Neural progenitor cell (in vitro differentiated cells): ENCODE data around the gene XPR1. TPM values are rescaled to one million over a fixed set of nuclear protein-coding genes. Genes with fewer than 3 reads are reported as not detected.

ENCODE experiments used
- DNase-seq: peaks from one replicate; pipeline ENCODE4 v3.0.0-alpha.2; 2016; ENCODE audit warnings: low spot score
- H2AFZ ChIP-seq: fragments of 200-600 bp; sonication (generic); replicated peaks from 2 replicates; pipeline ENCODE4 v1.6.1; 2016; ENCODE audit warnings: antibody characterized with exemption
- H3F3A ChIP-seq: fragments of 200-600 bp; sonication (generic); 2 replicates; pipeline ENCODE4 v1.6.1; 2016; ENCODE audit warnings: antibody characterized with exemption, low read depth
- H3K27ac ChIP-seq: fragments of 200-600 bp; sonication (generic); 2 replicates; pipeline ENCODE4 v1.5.1; 2016; ENCODE audit warnings: mild to moderate bottlenecking
- H3K27me3 ChIP-seq: fragments of 200-600 bp; sonication (generic); 2 replicates; pipeline ENCODE4 v1.6.1; 2016; ENCODE audit warnings: mild to moderate bottlenecking, moderate library complexity
- H3K36me3 ChIP-seq: fragments of 200-600 bp; sonication (generic); 2 replicates; pipeline ENCODE4 v1.5.1; 2016
- H3K4me1 ChIP-seq: fragments of 200-600 bp; sonication (generic); 2 replicates; pipeline ENCODE4 v1.6.1; 2016; ENCODE audit warnings: mixed run types
- H3K4me2 ChIP-seq: fragments of 200-600 bp; sonication (generic); 2 replicates; pipeline ENCODE4 v1.6.1; 2016
- H3K4me3 ChIP-seq: fragments of 200-600 bp; sonication (generic); 2 replicates; pipeline ENCODE4 v1.5.1; 2016
- H3K79me2 ChIP-seq: fragments of 200-600 bp; sonication (generic); 2 replicates; pipeline ENCODE4 v1.6.1; 2016; ENCODE audit warnings: low read depth
- H3K9ac ChIP-seq: fragments of 200-600 bp; sonication (generic); 2 replicates; pipeline ENCODE4 v1.6.1; 2016
- H3K9me3 ChIP-seq: fragments of 200-600 bp; sonication (generic); 2 replicates; pipeline ENCODE4 v1.5.1; 2016; ENCODE audit warnings: low read depth
- H4K20me1 ChIP-seq: fragments of 200-600 bp; sonication (generic); 2 replicates; pipeline ENCODE4 v1.6.1; 2016; ENCODE audit warnings: low read depth
- H3K27ac Mint-ChIP-seq: 3 replicates; pipeline ENCODE4 v1.8.0; 2021; ENCODE audit warnings: mixed read lengths
- H3K27me3 Mint-ChIP-seq: 2 replicates; pipeline ENCODE4 v1.8.0; 2022; ENCODE audit warnings: low read depth, mild to moderate bottlenecking, inconsistent platforms, moderate library complexity, mixed read lengths; ENCODE audit not compliant: insufficient read depth
- H3K36me3 Mint-ChIP-seq: 3 replicates; pipeline ENCODE4 v1.8.0; 2021; ENCODE audit warnings: mixed read lengths
- H3K4me1 Mint-ChIP-seq: 3 replicates; pipeline ENCODE4 v1.8.0; 2021; ENCODE audit warnings: mixed read lengths
- H3K4me3 Mint-ChIP-seq: 3 replicates; pipeline ENCODE4 v1.8.0; 2021; ENCODE audit warnings: mild to moderate bottlenecking, moderate library complexity, mixed read lengths
- H3K9me3 Mint-ChIP-seq: 3 replicates; pipeline ENCODE4 v1.8.0; 2020; ENCODE audit warnings: mixed read lengths
- CTCF ChIP-seq: fragments of 200-600 bp; sonication (generic); IDR thresholded peaks from 2 replicates; pipeline ENCODE4 v1.5.1; 2017; ENCODE audit warnings: antibody characterized with exemption, mild to moderate bottlenecking
- EZH2 ChIP-seq: fragments of 200-600 bp; sonication (generic); IDR thresholded peaks from 2 replicates; pipeline ENCODE4 v1.6.1; 2017; ENCODE audit warnings: antibody characterized with exemption, mild to moderate bottlenecking, moderate library complexity
- EZH2phosphoT487 ChIP-seq: fragments of 200-600 bp; sonication (generic); IDR thresholded peaks from 2 replicates; pipeline ENCODE4 v1.6.1; 2017; ENCODE audit warnings: antibody characterized with exemption
- total RNA-seq: library from RNA; depleted of rRNA; stranded (reverse); fragments of >200 nt; gene quantifications from 2 replicates; pipeline ENCODE4 v1.2.3, GENCODE V29; 2015; ENCODE audit warnings: low replicate concordance

The XPR1 gene
- total RNA-seq, 1 donor from 2014 or later, result 75.0 TPM

GRCh38 chr1:180728472-180729106 lies 96.8 kb downstream of the XPR1 start:
- peaks cover 5% of the 10 kb centered on the region for H3K36me3 ChIP-seq
- no peak for TF ChIP-seq EZH2phosphoT487
- TF ChIP-seq CTCF, result no peak
- TF ChIP-seq EZH2, result no peak
- no peaks in the 10 kb centered on the region for H3K4me1 Mint-ChIP-seq
- DNase-seq, result no peak
- no peak overlapping the region for H3K27ac Mint-ChIP-seq
- no peaks in the 10 kb centered on the region for H3F3A ChIP-seq
- H3K9me3 Mint-ChIP-seq, result peaks cover 55% of the 10 kb centered on the region
- H3K4me3 Mint-ChIP-seq, result no peak overlapping the region
- no peak overlapping the region for H3K27ac ChIP-seq
- H2AFZ ChIP-seq, result no peak overlapping the region
- H3K79me2 ChIP-seq, result peaks cover 40% of the 10 kb centered on the region
- no peak overlapping the region for H3K4me3 ChIP-seq
- peaks cover 2% of the 10 kb centered on the region for H3K27me3 Mint-ChIP-seq
- no peak overlapping the region for H3K9ac ChIP-seq
- H3K9me3 ChIP-seq, result peaks cover 14% of the 10 kb centered on the region
- H3K4me2 ChIP-seq, result no peak overlapping the region
- peaks cover 42% of the 10 kb centered on the region for H3K36me3 Mint-ChIP-seq
- H4K20me1 ChIP-seq, result no peaks in the 10 kb centered on the region
- no peaks in the 10 kb centered on the region for H3K4me1 ChIP-seq
- no peaks in the 10 kb centered on the region for H3K27me3 ChIP-seq

- no peak for DNase-seq
- peaks cover 51% of the 10 kb centered on the region for H3K79me2 ChIP-seq
- H3K4me3 ChIP-seq, result no peak overlapping the region
- no peak overlapping the region for H3K4me2 ChIP-seq
- H3K9ac ChIP-seq, result no peak overlapping the region
- H3K4me1 ChIP-seq, result no peaks in the 10 kb centered on the region
- no peaks in the 10 kb centered on the region for H3K4me1 Mint-ChIP-seq
- no peaks in the 10 kb centered on the region for H4K20me1 ChIP-seq
- H2AFZ ChIP-seq, result no peak overlapping the region
- peaks cover 71% of the 10 kb centered on the region for H3K9me3 Mint-ChIP-seq
- peaks cover 20% of the 10 kb centered on the region for H3K9me3 ChIP-seq
- peaks cover 2% of the 10 kb centered on the region for H3K27me3 Mint-ChIP-seq
- no peaks in the 10 kb centered on the region for H3K27me3 ChIP-seq
- TF ChIP-seq EZH2 (no peak), EZH2phosphoT487 (no peak), CTCF (no peak)
- peaks cover 5% of the 10 kb centered on the region for H3K36me3 ChIP-seq
- H3K4me3 Mint-ChIP-seq, result no peak overlapping the region
- peaks cover 45% of the 10 kb centered on the region for H3K36me3 Mint-ChIP-seq
- no peaks in the 10 kb centered on the region for H3F3A ChIP-seq
- no peak overlapping the region for H3K27ac ChIP-seq
- H3K27ac Mint-ChIP-seq, result no peak overlapping the region
Observed at GRCh38 chr1:180731131-180731530, 99.3 kb downstream of the XPR1 start.

GRCh38 chr1:180732866-180733265 lies 101.0 kb downstream of the XPR1 start:
- Histone ChIP-seq H3K9ac (no peak overlapping the region), H3K4me1 (no peaks in the 10 kb centered on the region), H4K20me1 (no peaks in the 10 kb centered on the region), H3K36me3 (peaks cover 5% of the 10 kb centered on the region), H3K4me3 (no peak overlapping the region), H3K27ac (no peak overlapping the region), H3K4me2 (no peak overlapping the region), H3F3A (no peaks in the 10 kb centered on the region), H2AFZ (no peak overlapping the region), H3K79me2 (peaks cover 61% of the 10 kb centered on the region), H3K9me3 (peaks cover 20% of the 10 kb centered on the region), H3K27me3 (no peaks in the 10 kb centered on the region)
- no peak for TF ChIP-seq EZH2
- TF ChIP-seq CTCF, result no peak
- no peak for TF ChIP-seq EZH2phosphoT487
- no peak overlapping the region for H3K27ac Mint-ChIP-seq
- H3K9me3 Mint-ChIP-seq, result peaks cover 73% of the 10 kb centered on the region
- H3K27me3 Mint-ChIP-seq, result peaks cover 2% of the 10 kb centered on the region
- no peak overlapping the region for H3K4me3 Mint-ChIP-seq
- peaks cover 48% of the 10 kb centered on the region for H3K36me3 Mint-ChIP-seq
- no peak for DNase-seq
- no peaks in the 10 kb centered on the region for H3K4me1 Mint-ChIP-seq
